ENCODE data around the gene APC.

The APC gene

GRCh38 chr5:112776301-112776856 is 38.7 kb downstream of the APC start:
- in situ Hi-C loops (cut with MboI; ENCODE audit: low sequenced_read_pairs): no loop called here

DNA sequence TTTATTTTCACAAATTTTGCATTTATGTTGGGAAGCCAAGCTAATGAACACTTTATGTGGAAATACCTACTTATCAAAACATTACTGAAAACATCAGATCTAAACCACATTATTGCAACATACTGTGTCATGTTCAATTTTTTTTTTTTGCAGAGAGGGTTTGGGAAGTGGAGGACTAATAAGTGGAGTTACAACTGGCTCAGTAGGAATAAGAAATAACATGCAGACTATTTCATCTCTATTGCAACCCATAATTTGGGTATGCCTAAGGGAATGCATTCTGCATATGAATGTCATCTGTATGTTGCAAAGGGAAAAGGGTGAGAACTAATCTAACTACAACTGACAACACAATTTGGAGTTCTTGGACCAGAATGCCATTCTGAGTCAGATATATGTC is 41.8 kb downstream of the APC start:
- in situ Hi-C loops (cut with MboI; ENCODE audit: low sequenced_read_pairs): no loop called here

DNA sequence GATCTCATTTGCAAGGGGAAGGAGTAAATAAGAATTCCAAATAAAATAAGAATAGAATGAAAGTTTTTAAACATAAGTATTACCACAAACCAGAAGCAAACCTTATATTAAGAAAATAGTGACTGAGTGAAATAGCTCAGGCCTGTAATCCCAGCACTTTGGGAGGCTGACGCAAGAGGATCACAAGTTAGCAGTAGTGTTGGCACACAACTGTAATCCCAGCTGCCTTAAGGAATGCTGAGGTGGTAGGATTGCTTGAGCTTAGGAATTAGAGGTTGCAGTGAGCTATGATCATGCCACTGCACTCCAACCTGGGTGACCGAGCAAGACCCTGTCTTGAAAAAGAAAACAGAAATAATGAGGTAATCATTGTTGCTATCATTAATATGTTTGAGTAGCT is 47.0 kb downstream of the APC start:
- in situ Hi-C loops (cut with MboI; ENCODE audit: low sequenced_read_pairs): no loop called here

- in situ Hi-C loops (cut with MboI; ENCODE audit: low sequenced_read_pairs): no loop called here
These were observed 49.6 kb downstream of the APC start for GRCh38 chr5:112787261-112787660.

- in situ Hi-C loops (cut with MboI; ENCODE audit: low sequenced_read_pairs): no loop called here
These were observed 50.2 kb downstream of the APC start for GRCh38 chr5:112787896-112788295.

DNA sequence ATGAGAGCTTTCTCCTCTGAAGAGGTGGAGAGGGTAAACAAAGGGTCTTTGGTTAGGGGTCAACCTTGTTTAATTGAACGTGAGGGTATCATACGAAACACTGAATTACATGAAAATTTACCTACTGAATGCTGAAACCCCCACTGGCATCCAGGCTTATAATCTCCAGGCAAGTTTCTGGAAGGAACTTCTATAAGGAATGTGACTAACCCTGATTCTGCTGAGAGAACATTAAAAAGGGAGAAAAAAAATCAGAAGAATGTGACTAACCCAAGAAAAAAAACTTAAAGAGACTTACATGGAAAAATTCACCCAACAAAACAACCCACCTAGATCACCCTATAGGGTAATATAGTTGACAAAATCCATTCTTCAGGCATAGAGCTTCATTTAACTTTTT is 55.5 kb downstream of the APC start:
- in situ Hi-C loops (cut with MboI; ENCODE audit: low sequenced_read_pairs): no loop called here

- in situ Hi-C loops (cut with MboI; ENCODE audit: low sequenced_read_pairs): no loop called here
These were observed 56.7 kb downstream of the APC start for GRCh38 chr5:112794410-112794809.

- in situ Hi-C loops (cut with MboI; ENCODE audit: low sequenced_read_pairs): no loop called here
These were observed 57.7 kb downstream of the APC start for GRCh38 chr5:112795342-112795741.

DNA sequence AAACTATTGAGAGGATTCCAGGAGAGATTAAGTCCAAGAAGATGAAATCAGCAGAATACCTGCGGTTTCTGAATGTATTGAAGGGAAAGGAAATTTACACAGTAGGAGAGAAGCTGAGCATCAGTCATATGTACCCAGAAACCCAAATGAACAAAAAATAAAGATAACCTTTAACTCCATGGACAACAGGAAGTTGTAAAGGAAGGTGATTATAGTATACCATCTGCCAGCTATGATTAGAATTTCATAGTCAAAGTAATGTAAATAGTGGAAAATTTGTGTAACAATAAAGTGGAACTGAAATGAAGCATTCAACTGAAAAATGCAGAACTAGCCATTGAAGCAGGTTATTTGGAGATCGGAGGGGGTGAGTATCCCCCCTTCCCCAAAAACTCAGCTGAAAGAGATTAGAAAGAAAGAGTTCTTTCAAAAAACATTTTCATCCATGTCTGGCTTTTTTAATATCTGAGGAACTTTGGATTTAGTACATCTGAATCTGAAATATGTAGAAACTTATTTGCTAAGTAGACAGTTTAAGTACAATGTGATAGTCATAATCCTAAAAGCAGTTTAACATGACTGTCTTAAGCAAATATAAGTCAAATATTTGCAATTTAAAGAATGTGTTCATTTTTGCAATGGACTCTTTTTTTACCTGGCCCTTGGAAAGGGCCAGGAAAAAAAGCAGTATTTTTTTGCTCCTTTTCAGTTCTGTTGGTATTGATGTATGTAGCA is 58.4 kb downstream of the APC start:
- in situ Hi-C loops (cut with MboI; ENCODE audit: low sequenced_read_pairs): no loop called here

- in situ Hi-C loops (cut with MboI; ENCODE audit: low sequenced_read_pairs): no loop called here
These were observed 62.0 kb downstream of the APC start for GRCh38 chr5:112799661-112800060.

- in situ Hi-C loops (cut with MboI; ENCODE audit: low sequenced_read_pairs): no loop called here
These were observed 63.2 kb downstream of the APC start for GRCh38 chr5:112800891-112801290.

GRCh38 chr5:112811023-112811422 is 73.3 kb downstream of the APC start:
- in situ Hi-C loops (cut with MboI; ENCODE audit: low sequenced_read_pairs): no loop called here

DNA sequence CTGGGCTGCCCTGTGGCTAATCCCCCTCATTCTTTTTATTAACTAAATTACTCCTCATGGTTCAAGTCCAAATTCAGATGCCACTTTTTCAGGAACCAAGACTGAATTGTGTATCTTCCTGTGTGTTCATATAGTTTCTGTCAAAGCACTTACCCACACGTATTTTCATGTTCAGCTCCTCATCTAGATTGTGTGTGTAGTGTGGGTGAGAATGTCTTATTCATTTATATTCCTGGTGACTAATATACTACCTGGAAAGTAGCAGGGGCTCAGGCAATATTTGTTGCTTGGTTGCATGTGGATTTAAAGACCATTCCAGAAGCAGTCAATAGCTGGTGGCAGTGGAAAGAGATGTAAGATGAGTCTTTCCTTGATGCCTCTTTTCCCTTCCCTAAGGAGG is 74.9 kb downstream of the APC start:
- in situ Hi-C loops (cut with MboI; ENCODE audit: low sequenced_read_pairs): no loop called here

DNA sequence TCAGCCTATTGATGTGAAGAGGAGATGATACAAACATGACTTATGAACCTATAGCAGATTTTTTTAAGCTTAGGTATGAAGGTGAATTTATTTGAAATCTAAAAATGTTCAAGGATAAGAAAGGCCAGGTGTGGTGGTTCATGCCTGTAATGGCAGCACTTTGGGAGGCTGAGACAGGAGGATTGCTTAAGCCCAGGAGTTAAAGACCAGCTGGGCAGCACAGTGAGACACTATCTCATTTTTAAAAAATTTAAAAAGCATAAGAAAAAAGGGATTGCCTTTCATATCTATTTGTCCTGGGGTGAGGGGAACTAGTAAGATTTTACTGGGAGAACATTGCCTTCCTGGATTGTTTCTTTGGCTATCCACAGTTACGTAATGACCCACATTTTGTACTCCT is 82.6 kb downstream of the APC start:
- in situ Hi-C loops (cut with MboI; ENCODE audit: low sequenced_read_pairs): no loop called here

GRCh38 chr5:112822456-112822855 is 84.8 kb downstream of the APC start:
- in situ Hi-C loops (cut with MboI; ENCODE audit: low sequenced_read_pairs): no loop called here

DNA sequence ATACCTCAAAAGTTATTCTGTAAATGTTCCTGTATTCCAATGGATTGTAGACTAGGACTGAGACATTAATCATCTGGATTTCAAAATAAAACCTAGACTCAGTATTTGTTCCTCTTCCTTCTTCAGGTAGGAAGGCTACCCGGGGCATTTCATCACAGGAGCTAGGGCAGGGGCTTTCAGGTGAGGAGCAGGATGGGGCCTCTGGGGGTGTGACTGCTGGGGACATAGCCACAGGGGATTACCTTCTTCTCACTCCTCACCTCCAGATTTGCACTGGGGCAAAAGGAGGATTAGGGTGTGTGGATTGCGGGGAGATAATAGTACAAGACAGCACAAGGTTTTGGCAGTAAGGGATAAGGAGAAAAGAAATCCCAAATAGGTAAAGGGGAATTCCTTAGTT is 85.5 kb downstream of the APC start:
- in situ Hi-C loops (cut with MboI; ENCODE audit: low sequenced_read_pairs): no loop called here

- in situ Hi-C loops (cut with MboI; ENCODE audit: low sequenced_read_pairs): no loop called here
These were observed 86.0 kb downstream of the APC start for GRCh38 chr5:112823656-112824055.

DNA sequence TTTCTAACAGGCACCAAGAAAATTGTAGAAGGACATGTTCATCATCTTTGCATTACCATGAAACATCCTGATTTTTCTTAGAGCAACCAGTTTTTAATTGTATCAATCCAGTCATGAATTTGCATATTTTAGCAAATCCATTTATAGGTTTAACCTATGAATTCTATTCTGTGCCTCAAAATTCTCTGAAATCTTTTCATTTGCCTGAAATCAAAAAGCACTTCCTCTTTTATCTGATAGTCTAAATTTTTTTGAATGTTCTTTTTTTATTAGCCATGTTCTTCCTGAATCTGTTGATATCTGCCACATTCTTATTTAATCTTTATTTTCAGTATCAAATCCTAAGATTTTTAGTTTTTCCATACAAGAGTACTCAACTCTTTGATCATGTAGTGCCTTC is 86.5 kb downstream of the APC start:
- in situ Hi-C loops (cut with MboI; ENCODE audit: low sequenced_read_pairs): no loop called here

DNA sequence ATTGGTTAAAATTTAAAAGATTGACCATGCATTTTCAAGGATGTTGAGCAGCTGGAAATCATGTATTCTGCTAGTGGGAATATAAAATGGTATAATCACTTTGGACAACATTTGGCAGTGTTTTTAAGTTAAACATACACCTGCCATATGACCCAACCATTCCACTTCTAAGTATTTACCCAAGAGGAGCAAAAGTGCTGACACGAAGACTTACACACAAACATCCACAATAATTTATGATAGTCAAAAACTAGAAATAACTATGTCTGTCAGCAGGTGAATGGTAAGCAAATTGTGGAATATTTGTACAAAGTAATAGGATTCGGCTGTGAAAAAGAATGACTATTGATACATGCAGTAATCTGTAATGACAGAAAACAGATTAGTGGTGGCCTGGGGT is 92.7 kb downstream of the APC start:
- in situ Hi-C loops (cut with MboI; ENCODE audit: low sequenced_read_pairs): no loop called here

GRCh38 chr5:112833971-112834370 is 96.3 kb downstream of the APC start:
- in situ Hi-C loops (cut with MboI; ENCODE audit: low sequenced_read_pairs): no loop called here

- in situ Hi-C loops (cut with MboI; ENCODE audit: low sequenced_read_pairs): no loop called here
These were observed 106.8 kb downstream of the APC start for GRCh38 chr5:112844489-112844888.

- in situ Hi-C loops (cut with MboI; ENCODE audit: low sequenced_read_pairs): no loop called here
These were observed 108.9 kb downstream of the APC start for GRCh38 chr5:112846556-112846955.

- in situ Hi-C loops (cut with MboI; ENCODE audit: low sequenced_read_pairs): no loop called here
These were observed 109.6 kb downstream of the APC start for GRCh38 chr5:112847306-112847705.

Measured in hTERT RPE-1 (cell line).